ENCODE results near the gene CFAP74. TPM values are rescaled to one million over a fixed set of nuclear protein-coding genes. Genes with fewer than 3 reads are reported as not detected.
A peak's percentile ranks its signal among the peaks of the same experiment; 100 is the strongest.

The CFAP74 gene
- total and polyA plus RNA-seq, 2 of the 13 experiments (the other 11 are each of a cell fraction or from before 2014, with no cell fraction given) = 0.27 to 0.62 TPM

GRCh38 chr1:1943834-1944570 is 59.6 kb downstream of the CFAP74 start (continued):
- TF ChIP-seq MIER3 (CRISPR knock-in tag; IDR thresholded peaks at IDR 0.05; ENCODE audit: borderline replicate concordance) (no peak; the same call in 1 of the 2 replicates), SNRNP70 (IDR thresholded peaks at IDR 0.05; ENCODE audit: low read depth, low read length) (no peak), ZNF124 (CRISPR knock-in tag; IDR thresholded peaks at IDR 0.05) (no peak), NFYB (CRISPR knock-in tag; IDR thresholded peaks at IDR 0.05) (no peak; the same call in 1 of the 2 replicates), RELA (CRISPR knock-in tag; IDR thresholded peaks at IDR 0.05) (no peak; the same call in none of the 2 replicates), ZNF441 (CRISPR knock-in tag; IDR thresholded peaks at IDR 0.05; ENCODE audit: borderline replicate concordance) (no peak; the same call in 1 of the 2 replicates), TAF15 (IDR thresholded peaks at IDR 0.05; ENCODE audit: low read depth, low read length, poor library complexity, severe bottlenecking) (no peak), TRIM24 (CRISPR knock-in tag; IDR thresholded peaks at IDR 0.05) (no peak), SIN3B (IDR thresholded peaks at IDR 0.05; ENCODE audit: low read length) (no peak), LRRFIP1 (CRISPR knock-in tag; conservative IDR thresholded peaks at IDR 0.05) (no peak), NR0B2 (CRISPR knock-in tag; IDR thresholded peaks at IDR 0.05) (peak; percentile 44; the same call in 1 of the 2 replicates), ZBTB39 (CRISPR knock-in tag; IDR thresholded peaks at IDR 0.05) (no peak), DZIP1 (CRISPR knock-in tag; IDR thresholded peaks at IDR 0.05) (no peak), ZNF674 (CRISPR knock-in tag; IDR thresholded peaks at IDR 0.05; ENCODE audit: low read depth) (no peak), GATAD1 (CRISPR knock-in tag; IDR thresholded peaks at IDR 0.05) (peak; percentile 64), ZNF333 (CRISPR knock-in tag; IDR thresholded peaks at IDR 0.05; ENCODE audit: borderline replicate concordance) (0 out of 2 replicates have a peak, but pooled peaks have one; percentile 57)
- TF ChIP-seq, protein P1, sequence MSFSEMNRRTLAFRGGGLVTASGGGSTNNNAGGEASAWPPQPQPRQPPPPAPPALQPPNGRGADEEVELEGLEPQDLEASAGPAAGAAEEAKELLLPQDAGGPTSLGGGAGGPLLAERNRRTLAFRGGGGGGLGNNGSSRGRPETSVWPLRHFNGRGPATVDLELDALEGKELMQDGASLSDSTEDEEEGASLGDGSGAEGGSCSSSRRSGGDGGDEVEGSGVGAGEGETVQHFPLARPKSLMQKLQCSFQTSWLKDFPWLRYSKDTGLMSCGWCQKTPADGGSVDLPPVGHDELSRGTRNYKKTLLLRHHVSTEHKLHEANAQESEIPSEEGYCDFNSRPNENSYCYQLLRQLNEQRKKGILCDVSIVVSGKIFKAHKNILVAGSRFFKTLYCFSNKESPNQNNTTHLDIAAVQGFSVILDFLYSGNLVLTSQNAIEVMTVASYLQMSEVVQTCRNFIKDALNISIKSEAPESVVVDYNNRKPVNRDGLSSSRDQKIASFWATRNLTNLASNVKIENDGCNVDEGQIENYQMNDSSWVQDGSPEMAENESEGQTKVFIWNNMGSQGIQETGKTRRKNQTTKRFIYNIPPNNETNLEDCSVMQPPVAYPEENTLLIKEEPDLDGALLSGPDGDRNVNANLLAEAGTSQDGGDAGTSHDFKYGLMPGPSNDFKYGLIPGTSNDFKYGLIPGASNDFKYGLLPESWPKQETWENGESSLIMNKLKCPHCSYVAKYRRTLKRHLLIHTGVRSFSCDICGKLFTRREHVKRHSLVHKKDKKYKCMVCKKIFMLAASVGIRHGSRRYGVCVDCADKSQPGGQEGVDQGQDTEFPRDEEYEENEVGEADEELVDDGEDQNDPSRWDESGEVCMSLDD (CRISPR knock-in tag; IDR thresholded peaks at IDR 0.05; ENCODE audit: borderline replicate concordance) = no peak; the same call in 1 of the 2 replicates

All from HepG2 (cell line).